ENCODE measurements around the gene PILRA.
A peak's percentile ranks its signal among the peaks of the same experiment; 100 is the strongest.
"Not testable (repeated sequence)": the region's sequence is repeated elsewhere in the genome, so short reads cannot be mapped to it uniquely, and the experiment has no call there.

Gene PILRA
- 0.17 to 3.5 (median 1.0) reads per million in 3 donors for total RNA-seq

DNA sequence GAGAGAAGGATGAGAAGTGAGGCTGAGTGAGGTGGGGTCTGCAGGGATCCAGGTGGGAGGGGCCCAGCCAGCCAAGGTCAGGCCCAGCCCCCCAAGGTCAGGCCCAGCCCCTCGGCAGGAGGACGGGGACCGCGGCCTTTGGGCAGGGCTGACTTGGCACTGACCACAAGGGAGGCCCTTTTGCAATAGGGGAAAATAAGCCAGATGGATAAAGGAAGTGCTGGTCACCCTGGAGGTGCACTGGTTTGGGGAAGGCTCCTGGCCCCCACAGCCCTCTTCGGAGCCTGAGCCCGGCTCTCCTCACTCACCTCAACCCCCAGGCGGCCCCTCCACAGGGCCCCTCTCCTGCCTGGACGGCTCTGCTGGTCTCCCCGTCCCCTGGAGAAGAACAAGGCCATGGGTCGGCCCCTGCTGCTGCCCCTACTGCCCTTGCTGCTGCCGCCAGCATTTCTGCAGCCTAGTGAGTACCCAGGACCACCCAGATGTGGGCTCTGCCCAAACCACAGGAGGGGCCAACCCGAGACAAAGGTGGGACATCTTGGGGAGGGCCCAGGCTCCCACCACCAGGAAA lies at the start of gene PILRA:
PILRA (plus strand) TSS at position 227 of the 571 bp plus-strand sequence; CDS start at position 397, 170 bp downstream.
- Histone ChIP-seq H3K4me1 (ENCODE audit: control insufficient read depth, insufficient read depth, low read length, poor library complexity, severe bottlenecking) (no peaks in the 10 kb centered on the region), H3K9me3 (ENCODE audit: control insufficient read depth, low read length) (no peaks in the 10 kb centered on the region), H3K27me3 (replicated peaks; ENCODE audit: control insufficient read depth, insufficient read depth, low read length, poor library complexity, severe bottlenecking) (no peaks in the 10 kb centered on the region), H3K4me3 (ENCODE audit: insufficient read depth, low read depth, low read length, poor library complexity, severe bottlenecking) (no peak within 1 kb of the TSS), H3K27ac (ENCODE audit: insufficient read depth, low read length, poor library complexity, severe bottlenecking) (no peak within 1 kb of the TSS), H3K36me3 (ENCODE audit: control insufficient read depth, insufficient read depth, low read length) (no peaks in the 10 kb centered on the region)
- no peak for DNase-seq

DNA sequence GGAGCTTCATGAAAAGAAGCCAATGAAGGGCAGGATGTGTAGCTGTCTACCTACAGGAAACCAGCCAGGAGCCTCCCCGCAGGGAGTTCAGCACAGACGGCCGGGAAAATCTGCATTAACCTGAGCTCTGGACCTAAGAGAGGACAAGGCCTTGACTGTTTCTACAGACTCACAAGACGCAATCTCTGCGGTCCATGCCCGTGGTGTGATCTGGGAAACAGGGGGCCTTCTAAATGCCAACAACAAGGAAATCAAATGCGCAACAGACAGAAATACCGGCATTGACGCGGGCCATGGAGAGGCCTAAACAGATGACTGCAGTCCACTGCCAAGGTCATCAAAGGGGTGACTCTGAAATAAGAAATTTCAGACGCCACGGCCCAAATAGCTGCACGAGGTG lies 49.1 kb upstream of the PILRA start:
- not testable (repeated sequence) for H3K4me1 ChIP-seq (ENCODE audit: control insufficient read depth, insufficient read depth, low read length, poor library complexity, severe bottlenecking); H3K27ac ChIP-seq (ENCODE audit: insufficient read depth, low read length, poor library complexity, severe bottlenecking); H3K9me3 ChIP-seq (ENCODE audit: control insufficient read depth, low read length); H3K27me3 ChIP-seq (replicated peaks; ENCODE audit: control insufficient read depth, insufficient read depth, low read length, poor library complexity, severe bottlenecking); DNase-seq; H3K4me3 ChIP-seq (ENCODE audit: insufficient read depth, low read depth, low read length, poor library complexity, severe bottlenecking); H3K36me3 ChIP-seq (ENCODE audit: control insufficient read depth, insufficient read depth, low read length)

DNA sequence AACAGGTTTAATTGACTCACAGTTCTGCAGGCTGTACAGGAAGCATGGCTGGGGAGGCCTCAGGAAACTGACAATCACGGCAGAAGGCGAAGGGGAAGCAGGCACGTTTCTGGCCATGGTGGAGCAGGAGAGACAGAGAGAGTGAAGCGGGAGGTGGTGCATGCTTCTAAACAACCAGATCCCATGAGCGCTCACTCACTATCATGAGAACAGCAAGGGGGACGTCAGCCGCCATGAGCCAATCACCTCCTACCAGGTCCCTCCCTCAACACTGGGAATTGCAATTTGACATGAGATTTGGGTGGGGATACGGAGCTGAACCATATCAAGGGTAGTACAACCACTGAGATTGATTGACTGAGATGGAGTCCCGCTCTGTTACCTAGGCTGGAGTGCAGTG lies 47.6 kb upstream of the PILRA start:
- H3K27ac ChIP-seq (ENCODE audit: insufficient read depth, low read length, poor library complexity, severe bottlenecking); H3K27me3 ChIP-seq (replicated peaks; ENCODE audit: control insufficient read depth, insufficient read depth, low read length, poor library complexity, severe bottlenecking): not testable (repeated sequence)

DNA sequence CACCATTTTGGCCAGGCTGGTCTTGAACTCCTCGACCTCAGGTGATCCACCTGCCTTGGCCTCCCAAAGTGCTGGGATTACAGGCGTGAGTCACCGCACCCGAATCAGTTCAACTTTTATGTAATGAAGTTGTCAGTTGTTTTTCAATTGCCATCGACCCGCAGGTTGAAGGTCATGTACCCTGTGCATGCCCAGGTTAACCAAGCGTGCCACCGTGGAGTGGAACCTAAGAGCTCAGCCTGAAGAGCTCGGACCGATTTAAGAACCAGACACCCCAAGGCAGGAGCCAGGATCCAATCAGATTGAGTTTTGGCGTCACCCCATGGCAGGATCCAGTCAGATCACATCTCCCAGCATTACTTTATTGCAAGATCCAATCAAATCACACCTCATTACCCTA lies 46.4 kb upstream of the PILRA start:
- H3K4me3 ChIP-seq (ENCODE audit: insufficient read depth, low read depth, low read length, poor library complexity, severe bottlenecking); H3K36me3 ChIP-seq (ENCODE audit: control insufficient read depth, insufficient read depth, low read length); H3K4me1 ChIP-seq (ENCODE audit: control insufficient read depth, insufficient read depth, low read length, poor library complexity, severe bottlenecking); H3K27me3 ChIP-seq (replicated peaks; ENCODE audit: control insufficient read depth, insufficient read depth, low read length, poor library complexity, severe bottlenecking); H3K27ac ChIP-seq (ENCODE audit: insufficient read depth, low read length, poor library complexity, severe bottlenecking); DNase-seq; H3K9me3 ChIP-seq (ENCODE audit: control insufficient read depth, low read length): not testable (repeated sequence)

More for the DNA sequence above, 47.6 kb upstream of the PILRA start:
- not testable (repeated sequence) for H3K4me3 ChIP-seq (ENCODE audit: insufficient read depth, low read depth, low read length, poor library complexity, severe bottlenecking); H3K9me3 ChIP-seq (ENCODE audit: control insufficient read depth, low read length); H3K36me3 ChIP-seq (ENCODE audit: control insufficient read depth, insufficient read depth, low read length); H3K4me1 ChIP-seq (ENCODE audit: control insufficient read depth, insufficient read depth, low read length, poor library complexity, severe bottlenecking); DNase-seq

DNA sequence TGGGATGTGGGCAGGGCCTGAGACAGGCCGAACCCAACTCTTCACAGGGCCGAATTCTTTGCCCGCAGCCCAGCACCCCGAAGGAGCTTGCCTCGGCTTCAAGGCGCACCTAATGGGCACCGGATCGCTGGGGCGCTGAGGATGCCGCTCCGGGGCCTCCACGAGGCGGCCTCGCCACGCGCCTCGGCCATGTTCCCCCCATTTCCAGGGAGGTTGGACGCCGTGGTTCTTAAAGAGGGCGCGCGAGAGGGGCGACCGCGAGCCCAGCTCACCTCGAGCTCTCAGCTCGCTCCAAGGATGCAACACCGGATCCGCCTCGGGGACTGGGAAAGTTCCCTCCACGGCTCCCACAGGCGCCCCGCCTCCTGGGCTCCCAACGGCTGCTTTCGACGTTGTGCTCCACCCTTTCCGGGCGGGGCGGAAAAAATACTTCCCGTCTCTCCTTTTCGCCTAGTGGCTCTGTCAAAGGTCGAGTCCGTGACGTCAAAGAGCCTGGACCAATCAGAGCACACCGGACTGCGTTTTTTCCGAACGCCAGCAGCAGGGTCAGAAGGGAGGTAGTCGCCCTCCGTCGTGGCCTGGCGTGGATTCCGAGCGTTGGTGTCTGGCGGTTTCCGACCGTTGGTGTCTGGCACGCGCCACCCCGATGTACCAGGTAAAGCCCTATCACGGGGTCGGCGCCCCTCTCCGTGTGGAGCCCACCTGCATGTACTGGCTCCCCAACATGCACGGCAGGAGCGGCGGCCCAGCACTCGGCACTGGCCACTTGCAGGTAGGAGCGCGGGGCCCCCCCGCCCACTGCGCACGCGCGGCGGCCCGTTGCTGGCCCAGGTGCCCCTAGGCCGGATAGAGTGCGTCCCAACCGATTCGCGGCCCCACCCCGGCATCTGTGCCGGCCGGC lies 37.5 kb upstream of the PILRA start:
- not testable (repeated sequence) for H3K9me3 ChIP-seq (ENCODE audit: control insufficient read depth, low read length)

DNA sequence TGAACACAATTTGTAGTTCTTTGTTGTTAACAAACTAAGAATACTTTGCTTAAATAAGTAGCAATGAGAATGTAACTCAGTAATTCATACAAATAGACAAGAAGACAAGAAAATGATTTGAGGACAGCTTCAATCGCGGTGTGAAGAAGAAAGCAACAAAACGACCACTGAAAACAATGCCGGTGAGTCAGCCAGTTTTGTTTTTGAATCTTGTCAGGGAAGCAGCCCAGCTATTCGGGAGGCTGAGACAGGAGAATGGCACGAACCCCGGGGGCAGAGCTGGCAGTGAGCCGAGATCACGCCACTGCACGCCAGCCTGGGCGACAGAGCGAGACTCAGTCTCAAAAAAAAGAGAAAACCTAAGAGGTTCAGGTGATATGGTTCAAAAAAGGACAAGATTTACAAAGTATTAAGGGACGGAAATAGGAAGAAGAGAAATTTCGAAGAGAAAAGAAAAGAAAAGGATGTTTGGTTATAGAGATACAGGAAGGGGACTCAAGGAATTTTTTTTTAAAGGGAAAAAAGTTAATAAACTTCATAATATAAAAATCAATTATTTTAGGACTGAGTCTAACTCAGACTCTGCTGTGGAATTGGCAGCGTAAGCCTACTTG lies 35.1 kb upstream of the PILRA start:
- not testable (repeated sequence) for DNase-seq; H3K27ac ChIP-seq (ENCODE audit: insufficient read depth, low read length, poor library complexity, severe bottlenecking); H3K36me3 ChIP-seq (ENCODE audit: control insufficient read depth, insufficient read depth, low read length); H3K4me3 ChIP-seq (ENCODE audit: insufficient read depth, low read depth, low read length, poor library complexity, severe bottlenecking); H3K27me3 ChIP-seq (replicated peaks; ENCODE audit: control insufficient read depth, insufficient read depth, low read length, poor library complexity, severe bottlenecking); H3K4me1 ChIP-seq (ENCODE audit: control insufficient read depth, insufficient read depth, low read length, poor library complexity, severe bottlenecking); H3K9me3 ChIP-seq (ENCODE audit: control insufficient read depth, low read length)

More for the DNA sequence above, 37.5 kb upstream of the PILRA start:
- peak; percentile 82 to 90 (median 89) for DNase-seq
- Histone ChIP-seq H3K4me3 (ENCODE audit: insufficient read depth, low read depth, low read length, poor library complexity, severe bottlenecking) (peak overlapping the region; percentile 82), H3K27ac (ENCODE audit: insufficient read depth, low read length, poor library complexity, severe bottlenecking) (peak overlapping the region; percentile 87)
- not testable (repeated sequence) for H3K27me3 ChIP-seq (replicated peaks; ENCODE audit: control insufficient read depth, insufficient read depth, low read length, poor library complexity, severe bottlenecking); H3K36me3 ChIP-seq (ENCODE audit: control insufficient read depth, insufficient read depth, low read length); H3K4me1 ChIP-seq (ENCODE audit: control insufficient read depth, insufficient read depth, low read length, poor library complexity, severe bottlenecking)

DNA sequence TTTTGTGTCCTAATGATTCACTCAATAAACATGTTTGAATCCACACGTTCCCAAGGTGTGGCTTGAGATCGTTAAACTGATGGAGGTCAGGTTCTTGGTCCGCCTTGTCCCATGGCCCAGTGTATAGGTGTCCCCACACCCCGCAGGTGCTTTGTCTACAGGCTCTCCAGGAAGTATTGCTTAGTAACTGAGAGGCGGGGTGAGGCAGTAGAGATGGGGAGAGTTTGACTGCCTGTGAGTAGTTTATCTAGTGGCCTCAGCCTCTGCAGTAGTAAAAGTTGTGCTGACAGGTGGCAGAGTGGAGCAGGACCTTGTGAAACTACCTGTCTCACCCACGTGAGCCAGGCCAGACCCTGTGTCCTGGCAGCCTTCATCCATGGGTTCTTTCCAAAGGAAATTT lies 32.0 kb upstream of the PILRA start:
- not testable (repeated sequence) for H3K36me3 ChIP-seq (ENCODE audit: control insufficient read depth, insufficient read depth, low read length); H3K9me3 ChIP-seq (ENCODE audit: control insufficient read depth, low read length); H3K27ac ChIP-seq (ENCODE audit: insufficient read depth, low read length, poor library complexity, severe bottlenecking); H3K4me1 ChIP-seq (ENCODE audit: control insufficient read depth, insufficient read depth, low read length, poor library complexity, severe bottlenecking); H3K4me3 ChIP-seq (ENCODE audit: insufficient read depth, low read depth, low read length, poor library complexity, severe bottlenecking); DNase-seq; H3K27me3 ChIP-seq (replicated peaks; ENCODE audit: control insufficient read depth, insufficient read depth, low read length, poor library complexity, severe bottlenecking)

DNA sequence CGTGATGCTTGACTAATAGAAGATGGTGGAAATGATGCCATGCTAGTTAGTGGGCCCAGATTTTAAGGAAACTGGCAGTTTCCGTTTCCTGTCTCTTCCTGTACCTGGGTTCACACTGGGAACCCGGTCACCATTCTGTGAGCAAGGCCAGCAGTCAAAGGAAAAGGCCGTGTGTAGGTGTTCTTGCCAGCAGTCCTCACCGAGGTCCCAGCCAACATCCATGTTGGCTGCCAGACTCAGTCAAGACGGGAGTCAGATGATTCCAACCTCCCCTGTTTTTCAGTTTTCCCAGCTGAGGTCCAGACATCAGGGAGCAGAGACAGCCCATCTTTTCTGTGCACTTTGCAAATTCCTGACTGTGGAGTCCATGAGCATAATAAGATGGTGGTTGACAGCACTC lies 30.5 kb upstream of the PILRA start:
- Histone ChIP-seq H3K36me3 (ENCODE audit: control insufficient read depth, insufficient read depth, low read length) (peaks cover 22% of the 10 kb centered on the region), H3K27ac (ENCODE audit: insufficient read depth, low read length, poor library complexity, severe bottlenecking) (no peak overlapping the region), H3K9me3 (ENCODE audit: control insufficient read depth, low read length) (no peaks in the 10 kb centered on the region), H3K4me1 (ENCODE audit: control insufficient read depth, insufficient read depth, low read length, poor library complexity, severe bottlenecking) (peaks cover 4% of the 10 kb centered on the region), H3K4me3 (ENCODE audit: insufficient read depth, low read depth, low read length, poor library complexity, severe bottlenecking) (no peak overlapping the region), H3K27me3 (replicated peaks; ENCODE audit: control insufficient read depth, insufficient read depth, low read length, poor library complexity, severe bottlenecking) (no peaks in the 10 kb centered on the region)
- DNase-seq = no peak

DNA sequence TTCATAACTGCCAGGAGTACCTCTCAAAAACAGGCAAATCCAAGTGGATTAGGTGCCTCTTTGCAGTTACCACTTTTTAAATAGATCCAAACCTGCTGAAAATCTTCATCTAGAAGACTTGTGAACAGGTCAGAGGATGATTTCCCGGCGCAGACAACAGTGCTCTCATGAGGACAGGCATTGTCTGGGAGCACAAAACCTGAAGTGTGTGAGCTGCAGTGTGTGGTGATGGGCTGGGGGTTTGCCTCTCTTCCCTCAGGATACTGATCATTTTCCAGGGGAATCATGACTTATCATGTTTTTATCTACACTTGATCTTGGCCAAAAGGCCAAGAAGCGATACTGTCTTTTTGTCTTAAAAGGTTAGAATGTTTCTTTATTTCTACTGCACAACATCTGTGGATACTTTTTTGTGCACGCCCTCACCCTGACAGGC lies 29.1 kb upstream of the PILRA start:
- DNase-seq; H3K27me3 ChIP-seq (replicated peaks; ENCODE audit: control insufficient read depth, insufficient read depth, low read length, poor library complexity, severe bottlenecking); H3K4me3 ChIP-seq (ENCODE audit: insufficient read depth, low read depth, low read length, poor library complexity, severe bottlenecking); H3K9me3 ChIP-seq (ENCODE audit: control insufficient read depth, low read length); H3K4me1 ChIP-seq (ENCODE audit: control insufficient read depth, insufficient read depth, low read length, poor library complexity, severe bottlenecking): not testable (repeated sequence)
- Histone ChIP-seq H3K27ac (ENCODE audit: insufficient read depth, low read length, poor library complexity, severe bottlenecking) (peak overlapping the region; percentile 79), H3K36me3 (ENCODE audit: control insufficient read depth, insufficient read depth, low read length) (peaks cover 24% of the 10 kb centered on the region)
